WTC11 (cell line): ENCODE data around the gene HOXB3.

Experiments
- CREM ChIP-seq: sonication (generic); formaldehyde crosslinking; IDR thresholded peaks from 2 replicates; pipeline ENCODE4 v1.8.1; 2022; ENCODE audit warnings: mild to moderate bottlenecking, missing genetic modification reagents, moderate library complexity
- CTCF ChIP-seq: fragments of 200-600 bp; IDR thresholded peaks from 2 replicates; pipeline ENCODE4 v1.8.0; 2022; ENCODE audit warnings: antibody characterized with exemption
- FOXK1 ChIP-seq: sonication (generic); formaldehyde crosslinking; IDR thresholded peaks from 2 replicates; pipeline ENCODE4 v1.8.0; 2022; ENCODE audit warnings: mild to moderate bottlenecking, moderate library complexity, missing genetic modification reagents
- IRF2 ChIP-seq: sonication (generic); formaldehyde crosslinking; IDR thresholded peaks from 2 replicates; pipeline ENCODE4 v1.8.0; 2022; ENCODE audit warnings: low read depth, missing genetic modification reagents, borderline replicate concordance
- TCF7 ChIP-seq: sonication (generic); formaldehyde crosslinking; IDR thresholded peaks from 2 replicates; pipeline ENCODE4 v1.8.0; 2022; ENCODE audit warnings: mild to moderate bottlenecking, low read depth, missing genetic modification reagents, moderate library complexity
- ZBTB21 ChIP-seq: sonication (generic); formaldehyde crosslinking; IDR thresholded peaks from 2 replicates; pipeline ENCODE4 v1.8.1; 2023; ENCODE audit warnings: mild to moderate bottlenecking, missing genetic modification reagents, borderline replicate concordance
- ZNF219 ChIP-seq: sonication (generic); formaldehyde crosslinking; IDR thresholded peaks from 2 replicates; pipeline ENCODE4 v1.8.0; 2023; ENCODE audit warnings: missing genetic modification reagents, mild to moderate bottlenecking, borderline replicate concordance
- ZNF232 ChIP-seq: sonication (generic); formaldehyde crosslinking; IDR thresholded peaks from 2 replicates; pipeline ENCODE4 v1.8.0; 2022; ENCODE audit warnings: mild to moderate bottlenecking, missing genetic modification reagents

- TF ChIP-seq ZBTB21 (CRISPR knock-in tag) = no peak
- no peak for TF ChIP-seq TCF7
- no peak; the same call in none of the 2 replicates for TF ChIP-seq CTCF
- TF ChIP-seq ZNF232 (CRISPR knock-in tag) = no peak
- TF ChIP-seq CREM (CRISPR knock-in tag) = no peak
- TF ChIP-seq ZNF219 (CRISPR knock-in tag) = no peak
- no peak for TF ChIP-seq FOXK1
- no peak for TF ChIP-seq IRF2 (CRISPR knock-in tag)
These were observed 39.4 kb downstream of the HOXB3 start for GRCh38 chr17:48550502-48551213.
